ENCODE data around the gene MYO3A. TPM values are rescaled to one million over a fixed set of nuclear protein-coding genes. Genes with fewer than 3 reads are reported as not detected.
"Not testable (repeated sequence)": the region's sequence is repeated elsewhere in the genome, so short reads cannot be mapped to it uniquely, and the experiment has no call there.

Gene MYO3A
- total and polyA plus RNA-seq, 12 donors, result 0.14 to 1.3 (median 0.50) TPM; not detected in 8

- H3K9me3 ChIP-seq (replicated peaks in 1 of 3), result no peaks in the 10 kb centered on the region
- 26 to 80% (median 40%) methylated on average over 1 of the region's 1 CpG for WGBS, 4 donors
- no peaks in the 10 kb centered on the region for H3K4me1 ChIP-seq (replicated peaks in 1 of 2)
- no peak overlapping the region for H3K4me3 ChIP-seq
- H3K27me3 ChIP-seq, result no peaks in the 10 kb centered on the region
- no peak for DNase-seq
- H3K27ac ChIP-seq, result no peak overlapping the region
- H3K36me3 ChIP-seq (replicated peaks in 1 of 2), result no peaks in the 10 kb centered on the region
- TF ChIP-seq POLR2A (IDR thresholded peaks at IDR 0.05), result no peak
- TF ChIP-seq, protein P1, sequence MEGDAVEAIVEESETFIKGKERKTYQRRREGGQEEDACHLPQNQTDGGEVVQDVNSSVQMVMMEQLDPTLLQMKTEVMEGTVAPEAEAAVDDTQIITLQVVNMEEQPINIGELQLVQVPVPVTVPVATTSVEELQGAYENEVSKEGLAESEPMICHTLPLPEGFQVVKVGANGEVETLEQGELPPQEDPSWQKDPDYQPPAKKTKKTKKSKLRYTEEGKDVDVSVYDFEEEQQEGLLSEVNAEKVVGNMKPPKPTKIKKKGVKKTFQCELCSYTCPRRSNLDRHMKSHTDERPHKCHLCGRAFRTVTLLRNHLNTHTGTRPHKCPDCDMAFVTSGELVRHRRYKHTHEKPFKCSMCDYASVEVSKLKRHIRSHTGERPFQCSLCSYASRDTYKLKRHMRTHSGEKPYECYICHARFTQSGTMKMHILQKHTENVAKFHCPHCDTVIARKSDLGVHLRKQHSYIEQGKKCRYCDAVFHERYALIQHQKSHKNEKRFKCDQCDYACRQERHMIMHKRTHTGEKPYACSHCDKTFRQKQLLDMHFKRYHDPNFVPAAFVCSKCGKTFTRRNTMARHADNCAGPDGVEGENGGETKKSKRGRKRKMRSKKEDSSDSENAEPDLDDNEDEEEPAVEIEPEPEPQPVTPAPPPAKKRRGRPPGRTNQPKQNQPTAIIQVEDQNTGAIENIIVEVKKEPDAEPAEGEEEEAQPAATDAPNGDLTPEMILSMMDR (IDR thresholded peaks at IDR 0.05), result no peak
- intact Hi-C loops (cut with DNase I), result no loop called here
Observed at GRCh38 chr10:26067680-26068079, 133.7 kb downstream of the MYO3A start.

DNA sequence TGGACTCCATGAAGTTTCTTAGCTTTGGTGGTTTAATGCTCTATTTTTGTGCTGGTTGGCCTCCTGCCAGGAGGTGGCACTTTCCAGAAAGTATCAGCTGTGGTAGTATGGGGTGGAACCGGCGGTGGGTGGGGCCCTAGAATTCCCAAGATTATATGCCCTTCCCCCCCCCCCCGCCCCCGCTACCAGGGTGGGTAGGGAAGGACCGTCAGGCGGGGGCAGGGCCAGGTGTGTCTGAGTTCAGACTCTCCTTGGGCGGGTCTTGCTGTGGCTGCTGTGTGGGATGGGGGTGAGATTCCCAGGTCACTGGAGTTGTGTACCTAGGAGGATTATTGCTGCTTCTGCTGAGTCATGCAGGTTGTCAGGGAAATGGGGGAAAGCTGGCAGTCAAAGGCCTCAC is 146.9 kb downstream of the MYO3A start:
- DNase-seq; H3K27me3 ChIP-seq; H3K9me3 ChIP-seq (replicated peaks in 1 of 3); intact Hi-C loops (cut with DNase I); H3K27ac ChIP-seq; H3K36me3 ChIP-seq (replicated peaks in 1 of 2); H3K4me3 ChIP-seq; H3K4me1 ChIP-seq (replicated peaks in 1 of 2): not testable (repeated sequence)
- 30 to 92% (median 87%) methylated on average over 2 to 7 of the region's 7 CpGs for WGBS, 4 donors

- Histone ChIP-seq H3K27me3 (no peaks in the 10 kb centered on the region), H3K4me3 (no peak overlapping the region), H3K9me3 (replicated peaks in 1 of 3) (no peaks in the 10 kb centered on the region), H3K27ac (no peak overlapping the region), H3K36me3 (replicated peaks in 1 of 2) (no peaks in the 10 kb centered on the region), H3K4me1 (replicated peaks in 1 of 2) (no peaks in the 10 kb centered on the region)
- TF ChIP-seq POLR2A (IDR thresholded peaks at IDR 0.05), result no peak
- TF ChIP-seq, protein P1 (IDR thresholded peaks at IDR 0.05), result no peak
- intact Hi-C loops (cut with DNase I), result no loop called here
- no peak for DNase-seq
- WGBS, 4 donors, result 76 to 88% (median 84%) methylated on average over 3 to 4 of the region's 4 CpGs
Observed at GRCh38 chr10:26081459-26081858, 147.4 kb downstream of the MYO3A start.

DNA sequence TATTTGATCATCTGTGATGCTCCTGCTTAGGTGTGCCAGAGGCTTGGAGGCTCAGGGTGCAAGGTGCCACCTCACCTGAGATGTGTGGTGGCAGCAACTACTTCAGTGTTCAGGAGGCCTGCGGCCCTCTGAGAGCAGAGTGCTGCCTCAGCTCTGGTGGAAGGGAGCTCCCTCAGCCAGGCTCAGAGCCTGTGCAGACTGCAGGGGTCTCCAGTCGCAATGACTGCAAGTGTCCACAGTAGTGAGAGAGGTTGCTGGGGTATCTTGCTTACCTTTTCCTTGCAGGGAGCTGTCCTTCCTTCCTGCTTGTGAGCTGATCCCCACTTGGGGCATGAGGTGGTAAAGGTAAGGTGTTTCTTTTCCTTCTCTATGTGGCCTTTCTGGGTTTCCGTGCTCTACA is 151.5 kb downstream of the MYO3A start:
- no peak for DNase-seq
- no peak overlapping the region for H3K27ac ChIP-seq
- H3K4me3 ChIP-seq, result no peak overlapping the region
- no peaks in the 10 kb centered on the region for H3K9me3 ChIP-seq (replicated peaks in 1 of 3)
- intact Hi-C loops (cut with DNase I), result no loop called here
- 59 to 85% (median 70%) methylated on average over 2 to 3 of the region's 3 CpGs for WGBS, 4 donors
- no peaks in the 10 kb centered on the region for H3K4me1 ChIP-seq (replicated peaks in 1 of 2)
- TF ChIP-seq POLR2A (IDR thresholded peaks at IDR 0.05), result no peak
- TF ChIP-seq, protein P1 (IDR thresholded peaks at IDR 0.05), result no peak
- no peaks in the 10 kb centered on the region for H3K27me3 ChIP-seq
- H3K36me3 ChIP-seq (replicated peaks in 1 of 2), result no peaks in the 10 kb centered on the region

DNA sequence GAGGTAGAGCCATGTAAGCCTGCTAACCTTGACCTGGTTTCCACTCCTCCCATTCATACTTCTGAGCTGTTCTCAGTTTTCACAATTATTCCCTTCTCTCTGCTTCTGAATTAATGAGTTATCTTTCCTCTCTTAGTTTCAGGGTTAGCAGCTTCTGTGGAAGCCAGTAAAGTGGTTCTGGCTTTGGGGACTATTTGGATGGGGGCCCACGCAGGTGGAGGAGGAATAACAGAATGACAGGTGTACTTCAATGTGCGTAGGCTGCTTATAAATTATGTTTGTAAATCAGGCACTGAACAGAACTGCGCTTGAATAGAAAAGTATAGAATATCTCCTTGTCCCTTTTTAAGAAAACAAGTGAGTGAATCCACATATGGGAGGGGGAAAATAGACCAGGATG is 153.6 kb downstream of the MYO3A start:
- Histone ChIP-seq H3K36me3 (replicated peaks in 1 of 2) (no peaks in the 10 kb centered on the region), H3K9me3 (replicated peaks in 1 of 3) (no peaks in the 10 kb centered on the region), H3K4me1 (replicated peaks in 1 of 2) (no peaks in the 10 kb centered on the region), H3K27ac (no peak overlapping the region), H3K27me3 (no peaks in the 10 kb centered on the region), H3K4me3 (no peak overlapping the region)
- WGBS, 4 donors, result 85 to 93% (median 87%) methylated on average over 3 of the region's 3 CpGs
- TF ChIP-seq POLR2A (IDR thresholded peaks at IDR 0.05), result no peak
- TF ChIP-seq, protein P1 (IDR thresholded peaks at IDR 0.05), result no peak
- intact Hi-C loops (cut with DNase I), result no loop called here
- DNase-seq, result no peak
